HG02938 (cell line): Measurements from ENCODE around the gene SDF4.

ENCODE experiments used
- ATAC-seq: cut with Tn5 transposase; IDR thresholded peaks from one replicate; pipeline ENCODE4 v1.9.1; 2021; ENCODE audit warnings: mild to moderate bottlenecking, moderate library complexity; ENCODE audit not compliant: unreplicated experiment

Gene SDF4

DNA sequence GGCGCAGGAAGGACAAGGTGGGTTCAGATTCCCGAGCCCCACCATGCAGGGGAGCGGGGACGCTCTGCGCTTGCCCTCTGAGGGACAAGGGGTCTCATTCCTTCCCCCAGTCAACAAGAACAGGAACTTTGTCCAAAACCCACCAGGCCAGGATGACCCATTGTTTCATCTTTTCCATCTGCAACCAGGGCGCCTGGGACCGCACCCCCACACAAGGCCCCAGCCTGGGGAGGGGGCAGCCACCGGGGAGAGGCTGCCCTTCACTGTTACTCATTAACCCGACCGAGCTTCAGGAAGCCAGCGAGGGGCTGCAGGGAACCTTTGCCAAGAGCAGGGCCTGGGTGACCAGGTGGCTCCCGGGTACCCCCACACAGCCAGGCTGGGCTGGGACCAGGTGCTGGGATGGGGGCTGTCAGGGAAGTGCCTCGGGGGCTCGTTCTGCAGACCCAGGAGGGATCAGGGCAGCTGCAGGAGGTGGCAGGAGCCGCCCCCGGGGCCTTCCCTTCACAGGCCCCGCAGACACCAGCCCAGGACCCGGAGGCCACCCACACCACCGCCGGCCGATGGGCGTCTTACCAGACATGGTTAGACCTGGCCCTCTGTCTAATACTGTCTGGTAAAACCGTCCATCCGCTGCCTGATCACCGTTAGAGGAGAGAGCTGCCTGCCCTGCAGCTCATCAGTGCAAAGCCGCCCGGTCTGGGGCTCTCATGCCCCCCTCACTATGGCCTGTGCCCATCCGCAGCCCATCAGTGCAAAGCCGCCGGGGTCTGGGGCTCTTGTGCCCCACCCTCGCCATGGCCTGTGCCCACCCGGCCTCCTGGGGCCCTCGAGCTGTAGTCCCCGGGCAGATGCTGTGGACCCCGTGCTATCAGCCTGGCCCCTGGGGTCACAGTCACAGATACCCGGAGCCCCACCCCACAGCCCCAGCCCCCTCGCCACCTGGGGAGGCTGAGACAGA is 63.1 kb downstream of the SDF4 start:
- no peak for ATAC-seq

DNA sequence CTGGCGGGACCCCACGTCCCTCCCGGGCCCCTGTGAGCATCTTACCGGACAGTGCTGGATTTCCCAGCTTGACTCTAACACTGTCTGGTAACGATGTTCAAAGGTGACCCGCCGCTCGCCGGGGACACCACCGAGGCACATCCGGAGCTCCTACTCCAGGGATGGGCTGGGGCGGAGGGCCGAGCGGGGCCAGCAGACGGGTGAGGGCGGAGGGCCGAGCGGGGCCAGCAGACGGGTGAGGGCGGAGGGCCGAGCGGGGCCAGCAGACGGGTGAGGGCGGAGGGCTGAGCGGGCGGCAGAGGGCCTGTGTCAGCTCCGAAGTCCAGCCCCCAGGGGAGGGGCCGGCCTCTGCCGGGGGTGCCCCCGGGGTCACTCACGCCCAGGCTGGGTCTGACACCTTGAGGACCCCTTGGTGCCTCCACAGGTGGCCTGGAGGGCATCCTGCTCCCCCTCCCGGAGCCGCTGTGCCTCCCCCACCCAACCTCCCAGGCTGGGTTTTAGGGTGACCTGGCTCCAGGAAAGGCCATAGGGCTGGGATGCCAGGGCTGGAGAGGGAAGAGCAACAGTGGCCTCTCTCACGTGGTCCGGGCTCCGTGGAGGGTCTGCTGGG is 63.9 kb downstream of the SDF4 start:
- no peak for ATAC-seq

DNA sequence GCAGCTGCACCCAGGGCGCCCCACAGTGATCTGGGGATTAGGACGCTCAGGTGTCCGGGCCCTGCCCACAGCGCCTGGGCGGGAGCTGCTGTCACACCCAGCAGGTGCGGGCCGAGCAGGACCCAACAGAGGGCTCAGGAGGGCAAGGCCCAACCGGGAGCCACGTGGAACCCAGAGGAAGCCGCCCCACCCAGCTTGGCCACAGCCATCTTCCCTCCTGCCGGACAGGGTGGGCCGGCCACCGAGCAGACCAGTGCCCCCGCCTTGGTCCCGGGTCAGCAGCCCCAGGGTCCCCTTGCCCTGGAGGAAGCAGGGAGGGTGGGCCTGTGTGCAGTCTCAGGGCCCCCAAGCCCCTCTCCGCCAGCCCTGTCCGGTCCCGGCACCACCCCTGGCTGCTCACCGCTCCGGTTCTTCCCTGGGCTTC is 64.4 kb downstream of the SDF4 start:
- ATAC-seq = no peak
